Measurements from ENCODE around the gene VRK3. TPM values are rescaled to one million over a fixed set of nuclear protein-coding genes. Genes with fewer than 3 reads are reported as not detected.

VRK3 gene
- total and polyA plus RNA-seq, 4 donors: 16.2 to 23.6 (median 20.3) TPM

DNA sequence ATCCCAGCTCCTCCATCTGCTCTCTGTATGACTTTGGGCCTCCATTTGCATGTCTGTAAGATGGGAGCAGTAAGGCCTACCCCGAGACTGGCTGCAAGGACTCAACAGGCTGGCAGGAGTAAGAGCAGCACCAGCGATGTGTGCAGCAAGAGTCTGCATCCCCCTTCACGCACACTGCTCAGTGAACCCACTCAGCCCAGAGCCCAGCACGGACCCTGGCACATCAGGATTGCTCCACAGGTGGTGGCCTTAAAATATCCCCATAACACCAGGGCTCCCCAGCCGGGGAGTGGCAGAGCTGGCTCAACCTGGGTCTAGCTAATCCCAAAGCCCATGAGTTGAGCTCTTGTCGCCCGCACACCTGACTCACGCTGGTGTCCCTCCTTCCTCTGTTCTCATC lies 23.4 kb downstream of the VRK3 start:
- H3K4me1 ChIP-seq (ENCODE audit: control insufficient read depth in 4 of 4, insufficient read depth in 4 of 4, low read length in 3 of 4): peaks cover 0 to 3% (median 0%) of the 10 kb centered on the region in 4 donors
- no peaks in the 10 kb centered on the region for H3K27me3 ChIP-seq (ENCODE audit: control insufficient read depth in 4 of 4, insufficient read depth in 4 of 4, low read length in 3 of 4)
- TF ChIP-seq RXRA (IDR thresholded peaks at IDR 0.05): no peak
- TF ChIP-seq NR2F2 (IDR thresholded peaks at IDR 0.05): no peak
- TF ChIP-seq EGR1 (IDR thresholded peaks at IDR 0.05; ENCODE audit: low read depth in 2 of 2): no peak
- no peak for TF ChIP-seq SP1 (IDR thresholded peaks at IDR 0.05)
- TF ChIP-seq, protein P1, sequence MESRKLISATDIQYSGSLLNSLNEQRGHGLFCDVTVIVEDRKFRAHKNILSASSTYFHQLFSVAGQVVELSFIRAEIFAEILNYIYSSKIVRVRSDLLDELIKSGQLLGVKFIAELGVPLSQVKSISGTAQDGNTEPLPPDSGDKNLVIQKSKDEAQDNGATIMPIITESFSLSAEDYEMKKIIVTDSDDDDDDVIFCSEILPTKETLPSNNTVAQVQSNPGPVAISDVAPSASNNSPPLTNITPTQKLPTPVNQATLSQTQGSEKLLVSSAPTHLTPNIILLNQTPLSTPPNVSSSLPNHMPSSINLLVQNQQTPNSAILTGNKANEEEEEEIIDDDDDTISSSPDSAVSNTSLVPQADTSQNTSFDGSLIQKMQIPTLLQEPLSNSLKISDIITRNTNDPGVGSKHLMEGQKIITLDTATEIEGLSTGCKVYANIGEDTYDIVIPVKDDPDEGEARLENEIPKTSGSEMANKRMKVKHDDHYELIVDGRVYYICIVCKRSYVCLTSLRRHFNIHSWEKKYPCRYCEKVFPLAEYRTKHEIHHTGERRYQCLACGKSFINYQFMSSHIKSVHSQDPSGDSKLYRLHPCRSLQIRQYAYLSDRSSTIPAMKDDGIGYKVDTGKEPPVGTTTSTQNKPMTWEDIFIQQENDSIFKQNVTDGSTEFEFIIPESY (IDR thresholded peaks at IDR 0.05): no peak
- TF ChIP-seq FOXA2 (IDR thresholded peaks at IDR 0.05): no peak
- TF ChIP-seq HNF4G (IDR thresholded peaks at IDR 0.05): no peak
- H3K9ac ChIP-seq (ENCODE audit: low read depth in 1 of 2, low read length in 2 of 2): no peak overlapping the region
- H3K27ac ChIP-seq (ENCODE audit: low read depth in 1 of 2, low read length in 2 of 2): no peak overlapping the region
- DNase-seq (ENCODE audit: low spot score): no peak
- WGBS: 91% methylated on average over 8 of the region's 8 CpGs
- peaks cover 15 to 86% (median 38%) of the 10 kb centered on the region in 4 donors for H3K36me3 ChIP-seq (ENCODE audit: control insufficient read depth in 4 of 4, insufficient read depth in 3 of 4, low read depth in 1 of 4, low read length in 3 of 4)
- H3K4me3 ChIP-seq (ENCODE audit: low read depth in 1 of 3, low read length in 3 of 3): no peak overlapping the region
- no peaks in the 10 kb centered on the region for H3K9me3 ChIP-seq (ENCODE audit: control insufficient read depth in 4 of 4, low read length in 3 of 4)

DNA sequence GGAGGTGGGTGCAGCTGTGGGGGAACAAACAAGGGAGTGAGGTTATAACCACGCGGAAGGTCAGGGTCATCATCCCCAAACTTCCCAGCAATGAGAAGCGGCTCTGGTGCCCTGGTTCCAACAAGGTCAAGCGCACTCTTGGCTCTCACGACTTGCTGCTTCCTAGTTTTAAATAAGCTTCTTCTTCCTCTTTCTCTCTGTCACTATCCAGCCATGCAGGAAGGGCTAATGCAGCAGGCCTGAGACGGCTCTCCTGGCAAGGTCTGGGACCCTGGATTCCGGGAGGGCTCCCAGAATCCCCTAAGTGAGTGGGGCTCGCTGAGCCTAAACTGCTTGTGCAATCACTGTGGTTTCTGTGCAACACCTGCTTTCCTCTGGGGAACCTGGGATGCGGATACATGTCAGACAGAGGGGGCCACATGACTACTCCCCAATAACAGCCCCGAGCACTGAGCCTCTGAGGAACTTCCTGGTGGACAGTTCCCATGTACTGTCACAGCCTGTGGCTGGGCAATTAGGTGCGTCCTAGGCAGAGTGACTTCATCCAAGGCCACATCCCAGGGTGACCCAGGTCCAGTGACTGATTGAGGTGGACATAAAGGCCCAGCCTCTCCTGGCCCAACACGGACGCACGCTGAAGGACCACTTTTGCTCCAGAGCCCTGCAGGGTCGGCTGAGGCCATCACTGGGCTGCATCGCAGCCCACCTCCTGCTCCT lies 24.2 kb downstream of the VRK3 start:
- peaks cover 15 to 86% (median 35%) of the 10 kb centered on the region in 4 donors for H3K36me3 ChIP-seq (ENCODE audit: control insufficient read depth in 4 of 4, insufficient read depth in 3 of 4, low read depth in 1 of 4, low read length in 3 of 4)
- H3K9ac ChIP-seq (ENCODE audit: low read depth in 1 of 2, low read length in 2 of 2): no peak overlapping the region
- DNase-seq (ENCODE audit: low spot score): no peak
- H3K27me3 ChIP-seq (ENCODE audit: control insufficient read depth in 4 of 4, insufficient read depth in 4 of 4, low read length in 3 of 4): no peaks in the 10 kb centered on the region
- H3K4me1 ChIP-seq (ENCODE audit: control insufficient read depth in 4 of 4, insufficient read depth in 4 of 4, low read length in 3 of 4): peaks cover 0 to 3% (median 0%) of the 10 kb centered on the region in 4 donors
- no peak overlapping the region for H3K27ac ChIP-seq (ENCODE audit: low read depth in 1 of 2, low read length in 2 of 2)
- no peaks in the 10 kb centered on the region for H3K9me3 ChIP-seq (ENCODE audit: control insufficient read depth in 4 of 4, low read length in 3 of 4)
- 80% methylated on average over 16 of the region's 16 CpGs for WGBS
- TF ChIP-seq SP1 (IDR thresholded peaks at IDR 0.05) (no peak), RXRA (IDR thresholded peaks at IDR 0.05) (no peak), FOXA2 (IDR thresholded peaks at IDR 0.05) (no peak), HNF4G (IDR thresholded peaks at IDR 0.05) (no peak), GABPA (IDR thresholded peaks at IDR 0.05 in 1 of 2, conservative IDR thresholded peaks at IDR 0.05 in 1 of 2) (no peak), HNF4A (conservative IDR thresholded peaks at IDR 0.05) (no peak), TAF1 (conservative IDR thresholded peaks at IDR 0.05) (no peak), EGR1 (IDR thresholded peaks at IDR 0.05; ENCODE audit: low read depth in 2 of 2) (no peak), JUND (IDR thresholded peaks at IDR 0.05) (no peak), NR2F2 (IDR thresholded peaks at IDR 0.05) (no peak), RAD21 (IDR thresholded peaks at IDR 0.05) (no peak), FOXA1 (IDR thresholded peaks at IDR 0.05) (no peak)
- TF ChIP-seq, protein P1 (IDR thresholded peaks at IDR 0.05): no peak
- TF ChIP-seq, protein P2, sequence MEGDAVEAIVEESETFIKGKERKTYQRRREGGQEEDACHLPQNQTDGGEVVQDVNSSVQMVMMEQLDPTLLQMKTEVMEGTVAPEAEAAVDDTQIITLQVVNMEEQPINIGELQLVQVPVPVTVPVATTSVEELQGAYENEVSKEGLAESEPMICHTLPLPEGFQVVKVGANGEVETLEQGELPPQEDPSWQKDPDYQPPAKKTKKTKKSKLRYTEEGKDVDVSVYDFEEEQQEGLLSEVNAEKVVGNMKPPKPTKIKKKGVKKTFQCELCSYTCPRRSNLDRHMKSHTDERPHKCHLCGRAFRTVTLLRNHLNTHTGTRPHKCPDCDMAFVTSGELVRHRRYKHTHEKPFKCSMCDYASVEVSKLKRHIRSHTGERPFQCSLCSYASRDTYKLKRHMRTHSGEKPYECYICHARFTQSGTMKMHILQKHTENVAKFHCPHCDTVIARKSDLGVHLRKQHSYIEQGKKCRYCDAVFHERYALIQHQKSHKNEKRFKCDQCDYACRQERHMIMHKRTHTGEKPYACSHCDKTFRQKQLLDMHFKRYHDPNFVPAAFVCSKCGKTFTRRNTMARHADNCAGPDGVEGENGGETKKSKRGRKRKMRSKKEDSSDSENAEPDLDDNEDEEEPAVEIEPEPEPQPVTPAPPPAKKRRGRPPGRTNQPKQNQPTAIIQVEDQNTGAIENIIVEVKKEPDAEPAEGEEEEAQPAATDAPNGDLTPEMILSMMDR (IDR thresholded peaks at IDR 0.05; ENCODE audit: low read depth, low read length, missing input control): no peak
- TF ChIP-seq, protein P3, sequence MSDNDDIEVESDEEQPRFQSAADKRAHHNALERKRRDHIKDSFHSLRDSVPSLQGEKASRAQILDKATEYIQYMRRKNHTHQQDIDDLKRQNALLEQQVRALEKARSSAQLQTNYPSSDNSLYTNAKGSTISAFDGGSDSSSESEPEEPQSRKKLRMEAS (IDR thresholded peaks at IDR 0.05): no peak
- TF ChIP-seq, protein P4, sequence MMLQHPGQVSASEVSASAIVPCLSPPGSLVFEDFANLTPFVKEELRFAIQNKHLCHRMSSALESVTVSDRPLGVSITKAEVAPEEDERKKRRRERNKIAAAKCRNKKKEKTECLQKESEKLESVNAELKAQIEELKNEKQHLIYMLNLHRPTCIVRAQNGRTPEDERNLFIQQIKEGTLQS (IDR thresholded peaks at IDR 0.05): no peak
- no peak overlapping the region for H3K4me3 ChIP-seq (ENCODE audit: low read depth in 1 of 3, low read length in 3 of 3)

All from liver (tissue), 9 donors.